GM21576 (cell line): ENCODE measurements around the gene SCN8A.
A peak's percentile ranks its signal among the peaks of the same experiment; 100 is the strongest.
"Not testable (repeated sequence)": the region's sequence is repeated elsewhere in the genome, so short reads cannot be mapped to it uniquely, and the experiment has no call there.

Experiments used
- ATAC-seq: cut with Tn5 transposase; IDR thresholded peaks from one replicate; pipeline ENCODE4 v1.9.1; 2021; ENCODE audit warnings: mild to moderate bottlenecking, moderate library complexity; ENCODE audit not compliant: unreplicated experiment

Gene SCN8A

GRCh38 chr12:51591016-51591901, at the start of gene SCN8A:
TSS of gene SCN8A (plus strand) at chr12:51591233. CDS start at chr12:51662818, 71,585 bp downstream.
- ATAC-seq = peak; percentile 27

- ATAC-seq = no peak
Observed at GRCh38 chr12:51546097-51546496, 44.9 kb upstream of the SCN8A start.

GRCh38 chr12:51547606-51548005, 43.4 kb upstream of the SCN8A start:
- ATAC-seq = no peak

GRCh38 chr12:51548241-51548640, 42.8 kb upstream of the SCN8A start:
- no peak for ATAC-seq

GRCh38 chr12:51549637-51550036, 41.4 kb upstream of the SCN8A start:
- no peak for ATAC-seq

- ATAC-seq = not testable (repeated sequence)
Observed at GRCh38 chr12:51568271-51569032, 22.6 kb upstream of the SCN8A start.

GRCh38 chr12:51579321-51579850, 11.6 kb upstream of the SCN8A start:
- no peak for ATAC-seq

GRCh38 chr12:51589060-51589459, 2.0 kb upstream of the SCN8A start:
- no peak for ATAC-seq

GRCh38 chr12:51589557-51590176, 1.4 kb upstream of the SCN8A start:
- ATAC-seq = no peak

- ATAC-seq = peak; percentile 78
Observed at GRCh38 chr12:51590347-51591015, 552 bp upstream of the SCN8A start.

- ATAC-seq = no peak
Observed at GRCh38 chr12:51592034-51592705, 1.1 kb downstream of the SCN8A start.

GRCh38 chr12:51593021-51593420, 2.0 kb downstream of the SCN8A start:
- ATAC-seq = no peak

- ATAC-seq = no peak
Observed at GRCh38 chr12:51593539-51593938, 2.5 kb downstream of the SCN8A start.

GRCh38 chr12:51598156-51598555, 7.1 kb downstream of the SCN8A start:
- no peak for ATAC-seq

GRCh38 chr12:51600721-51601120, 9.7 kb downstream of the SCN8A start:
- no peak for ATAC-seq

- ATAC-seq = no peak
Observed at GRCh38 chr12:51601241-51601640, 10.2 kb downstream of the SCN8A start.

GRCh38 chr12:51605896-51606295, 14.9 kb downstream of the SCN8A start:
- ATAC-seq = not testable (repeated sequence)

- not testable (repeated sequence) for ATAC-seq
Observed at GRCh38 chr12:51607197-51607596, 16.2 kb downstream of the SCN8A start.

- no peak for ATAC-seq
Observed at GRCh38 chr12:51620448-51620847, 29.4 kb downstream of the SCN8A start.
